HEK293T (cell line): ENCODE results near the gene MRPS34.

ENCODE experiments used
- CTCF ChIA-PET: fragments of 350-600 bp; formaldehyde crosslinking; extraction: SDS; loops from one replicate; lab custom pipeline; 2021; ENCODE audit warnings: antibody characterized with exemption, inconsistent platforms; lab: Yijun Ruan, JAX
- POLR2A ChIA-PET: fragments of 350-600 bp; formaldehyde crosslinking; extraction: SDS; loops from one replicate; lab custom pipeline; 2020; ENCODE audit warnings: antibody characterized with exemption, inconsistent platforms; lab: Yijun Ruan, JAX
- DNase-seq: peaks from one replicate; pipeline ENCODE4 v3.0.0; 2012; ENCODE audit warnings: mixed read lengths; ENCODE audit errors: extremely low spot score
- ARNT ChIP-seq: fragments of 450-650 bp; IDR thresholded peaks from 2 replicates; pipeline ENCODE4 v1.6.1; 2017; ENCODE audit warnings: mild to moderate bottlenecking
- BHLHE40 ChIP-seq: fragments of 450-650 bp; IDR thresholded peaks from 2 replicates; pipeline ENCODE4 v1.6.1; 2016; ENCODE audit warnings: mild to moderate bottlenecking, moderate library complexity, borderline replicate concordance
- CTBP1 ChIP-seq: fragments of 450-650 bp; IDR thresholded peaks from 2 replicates; pipeline ENCODE4 v1.6.1; 2016; ENCODE audit warnings: borderline replicate concordance
- ELF4 ChIP-seq: fragments of 450-650 bp; IDR thresholded peaks from 2 replicates; pipeline ENCODE4 v1.6.1; 2017; ENCODE audit warnings: antibody characterized with exemption
- FOXA1 ChIP-seq: fragments of 450-650 bp; IDR thresholded peaks from 2 replicates; pipeline ENCODE4 v1.6.1; 2016; ENCODE audit warnings: mild to moderate bottlenecking
- FOXK2 ChIP-seq: fragments of 450-650 bp; IDR thresholded peaks from 2 replicates; pipeline ENCODE4 v1.6.1; 2016; ENCODE audit warnings: mild to moderate bottlenecking
- FOXM1 ChIP-seq: fragments of 450-650 bp; IDR thresholded peaks from 2 replicates; pipeline ENCODE4 v1.6.1; 2017; ENCODE audit warnings: mild to moderate bottlenecking, borderline replicate concordance
- HDGF ChIP-seq: fragments of 450-650 bp; IDR thresholded peaks from 2 replicates; pipeline ENCODE4 v1.6.1; 2017; ENCODE audit warnings: antibody characterized with exemption, borderline replicate concordance
- L3MBTL2 ChIP-seq: fragments of 450-650 bp; conservative IDR thresholded peaks from 2 replicates; pipeline ENCODE4 v1.6.1; 2016; ENCODE audit warnings: mild to moderate bottlenecking
- LEF1 ChIP-seq: fragments of 450-650 bp; IDR thresholded peaks from 2 replicates; pipeline ENCODE4 v1.6.1; 2017; ENCODE audit warnings: mild to moderate bottlenecking, borderline replicate concordance
- NFRKB ChIP-seq: fragments of 450-650 bp; IDR thresholded peaks from 2 replicates; pipeline ENCODE4 v1.6.1; 2016; ENCODE audit warnings: mild to moderate bottlenecking, moderate library complexity
- PKNOX1 ChIP-seq: fragments of 450-650 bp; IDR thresholded peaks from 2 replicates; pipeline ENCODE4 v1.6.1; 2016
- SP1 ChIP-seq: fragments of 450-650 bp; IDR thresholded peaks from 2 replicates; pipeline ENCODE4 v1.6.1; 2017
- SUZ12 ChIP-seq: fragments of 450-650 bp; IDR thresholded peaks from 2 replicates; pipeline ENCODE4 v1.6.1; 2016; ENCODE audit warnings: mild to moderate bottlenecking
- TARDBP ChIP-seq: fragments of 450-650 bp; IDR thresholded peaks from 2 replicates; pipeline ENCODE4 v1.6.1; 2016
- ZNF384 ChIP-seq: fragments of 450-650 bp; IDR thresholded peaks from 2 replicates; pipeline ENCODE4 v1.6.1; 2016

Gene MRPS34

GRCh38 chr16:1771864-1772361, 1.0 kb downstream of the MRPS34 start:
- no peak for DNase-seq
- TF ChIP-seq LEF1: no peak
- TF ChIP-seq SUZ12: no peak
- TF ChIP-seq CTBP1: no peak
- 0 out of 2 replicates have a peak, but pooled peaks have one; percentile 38 for TF ChIP-seq L3MBTL2
- TF ChIP-seq ZNF384: no peak
- TF ChIP-seq PKNOX1: no peak
- ChIA-PET CTCF (interaction anchor here (0.6 to 1.5 kb wide), 2 partner anchors 48 to 66 kb away, joined by 3 read pairs; partner anchors contain the start of gene MAPK8IP3), POLR2A (interaction anchor here (1.2 to 5.6 kb wide), 5 partner anchors 10 to 193 kb away, joined by 3 to 71 read pairs (median 5); partner anchors contain the start of genes MAPK8IP3, NUBP2, RPS2 and SPSB3)

GRCh38 chr16:1771188-1771863, 1.6 kb downstream of the MRPS34 start, which contains the start of gene NME3:
TSS of gene NME3 (minus strand) at chr16:1771543. CDS start at chr16:1771534, 9 bp downstream.
- DNase-seq: peak; percentile 69
- CTCF ChIA-PET: interaction anchor here (0.6 to 1.5 kb wide), 2 partner anchors 48 to 65 kb away, joined by 3 read pairs; partner anchors contain the start of gene MAPK8IP3
- TF ChIP-seq ARNT (no peak), SP1 (no peak), NFRKB (no peak), HDGF (no peak), L3MBTL2 (no peak), ELF4 (no peak), SUZ12 (no peak), BHLHE40 (no peak), ZNF384 (no peak), FOXK2 (no peak), LEF1 (no peak), FOXA1 (no peak), FOXM1 (no peak), TARDBP (no peak), PKNOX1 (no peak), CTBP1 (no peak)
- POLR2A ChIA-PET: interaction anchor here (1.4 to 5.6 kb wide), 4 partner anchors 11 to 194 kb away, joined by 4 to 71 read pairs (median 12); partner anchors contain the start of genes MAPK8IP3, NUBP2, RPS2 and SPSB3

- ChIA-PET CTCF (no interaction called here), POLR2A (interaction anchor here (1.4 to 5.6 kb wide), 3 partner anchors 11 to 194 kb away, joined by 4 to 71 read pairs (median 20); partner anchors contain the start of genes MAPK8IP3, NUBP2, RPS2 and SPSB3)
- TF ChIP-seq CTBP1 (0 out of 2 replicates have a peak, but pooled peaks have one; percentile 32), FOXA1 (no peak), ELF4 (no peak)
- peak; percentile 36 for DNase-seq
Measured at GRCh38 chr16:1770328-1771187, 2.4 kb downstream of the MRPS34 start.

GRCh38 chr16:1769402-1770300, 3.3 kb downstream of the MRPS34 start:
- TF ChIP-seq FOXM1 (no peak), NFRKB (no peak), FOXA1 (no peak), L3MBTL2 (no peak), ELF4 (no peak)
- ChIA-PET POLR2A (interaction anchor here (5.6 kb wide), 1 partner anchor 12 kb away, joined by 71 read pairs; the partner anchor contains the start of genes NUBP2 and SPSB3), CTCF (no interaction called here)
- no peak for DNase-seq

- no peak for TF ChIP-seq CTBP1
- no peak for TF ChIP-seq BHLHE40
- TF ChIP-seq ELF4: no peak
- TF ChIP-seq SP1: no peak
- no peak for TF ChIP-seq PKNOX1
- TF ChIP-seq L3MBTL2: no peak
- no peak for TF ChIP-seq ARNT
- no peak for TF ChIP-seq SUZ12
- TF ChIP-seq FOXK2: no peak
- no peak for TF ChIP-seq LEF1
- TF ChIP-seq NFRKB: no peak
- TF ChIP-seq HDGF: no peak
- TF ChIP-seq FOXM1: no peak
- no peak for TF ChIP-seq TARDBP
- TF ChIP-seq FOXA1: no peak
- TF ChIP-seq ZNF384: no peak
- CTCF ChIA-PET: no interaction called here
- POLR2A ChIA-PET: interaction anchor here (1.6 kb wide), 1 partner anchor 14 kb away, joined by 4 read pairs; the partner anchor contains the start of genes NUBP2 and SPSB3
- no peak for DNase-seq
Measured at GRCh38 chr16:1768767-1769401, 4.0 kb downstream of the MRPS34 start.
